ENCODE data around the gene S100A5.
"Not testable (repeated sequence)": the region's sequence is repeated elsewhere in the genome, so short reads cannot be mapped to it uniquely, and the experiment has no call there.

Gene S100A5

GRCh38 chr1:153533689-153534201, 7.0 kb downstream of the S100A5 start:
- peak; percentile 88 for DNase-seq (ENCODE audit: low spot score)

GRCh38 chr1:153532769-153533599, 7.8 kb downstream of the S100A5 start:
- DNase-seq (ENCODE audit: low spot score), result peak; percentile 90

- DNase-seq (ENCODE audit: low spot score), result no peak
These were observed 8.6 kb downstream of the S100A5 start for GRCh38 chr1:153532181-153532580.

- DNase-seq (ENCODE audit: low spot score), result no peak
These were observed 9.1 kb downstream of the S100A5 start for GRCh38 chr1:153531638-153532037.

- DNase-seq (ENCODE audit: low spot score), result no peak
These were observed 13.1 kb downstream of the S100A5 start for GRCh38 chr1:153527683-153528040.

GRCh38 chr1:153527023-153527682, 13.6 kb downstream of the S100A5 start:
- DNase-seq (ENCODE audit: low spot score), result no peak

- no peak for DNase-seq (ENCODE audit: low spot score)
These were observed 14.6 kb downstream of the S100A5 start for GRCh38 chr1:153526132-153526543.

- DNase-seq (ENCODE audit: low spot score), result no peak
These were observed 15.5 kb downstream of the S100A5 start for GRCh38 chr1:153525088-153525728.

- DNase-seq (ENCODE audit: low spot score), result not testable (repeated sequence)
These were observed 18.2 kb downstream of the S100A5 start for GRCh38 chr1:153522353-153523048.

- not testable (repeated sequence) for DNase-seq (ENCODE audit: low spot score)
These were observed 18.9 kb downstream of the S100A5 start for GRCh38 chr1:153521808-153522207.

GRCh38 chr1:153520818-153521476, 19.8 kb downstream of the S100A5 start:
- no peak for DNase-seq (ENCODE audit: low spot score)

- DNase-seq (ENCODE audit: low spot score), result not testable (repeated sequence)
These were observed 20.5 kb downstream of the S100A5 start for GRCh38 chr1:153520137-153520691.

- DNase-seq (ENCODE audit: low spot score), result no peak
These were observed 21.5 kb downstream of the S100A5 start for GRCh38 chr1:153519242-153519641.

- DNase-seq (ENCODE audit: low spot score), result no peak
These were observed 25.0 kb downstream of the S100A5 start for GRCh38 chr1:153515504-153516394.

GRCh38 chr1:153513666-153514065, 27.1 kb downstream of the S100A5 start:
- no peak for DNase-seq (ENCODE audit: low spot score)

GRCh38 chr1:153513023-153513422, 27.7 kb downstream of the S100A5 start:
- no peak for DNase-seq (ENCODE audit: low spot score)

- peak; percentile 86 for DNase-seq (ENCODE audit: low spot score)
These were observed 29.7 kb downstream of the S100A5 start for GRCh38 chr1:153510984-153511410.

GRCh38 chr1:153509729-153510354, 30.9 kb downstream of the S100A5 start:
- peak; percentile 48 for DNase-seq (ENCODE audit: low spot score)

GRCh38 chr1:153509036-153509435, 31.7 kb downstream of the S100A5 start:
- no peak for DNase-seq (ENCODE audit: low spot score)

Data from AG08395 (cell line).